GM18861 (cell line): ENCODE results near the gene MRPL49.
"Not testable (repeated sequence)": the region's sequence is repeated elsewhere in the genome, so short reads cannot be mapped to it uniquely, and the experiment has no call there.

Experiments
- ATAC-seq: cut with Tn5 transposase; IDR thresholded peaks from one replicate; pipeline ENCODE4 v1.9.1; 2021; ENCODE audit not compliant: unreplicated experiment

Gene MRPL49

GRCh38 chr11:65132988-65133700 lies 11.0 kb downstream of the MRPL49 start:
- ATAC-seq: no peak

- ATAC-seq: no peak
Measured at GRCh38 chr11:65133724-65134123, 11.6 kb downstream of the MRPL49 start.

GRCh38 chr11:65134240-65134951 lies 12.3 kb downstream of the MRPL49 start, which contains the start of gene SYVN1:
Gene SYVN1 (minus strand): TSS chr11:65134519. CDS start chr11:65133601, 918 bp downstream.
- ATAC-seq: peak; percentile 40

- ATAC-seq: peak; percentile 60
Measured at GRCh38 chr11:65134952-65135632, 13.0 kb downstream of the MRPL49 start.

DNA sequence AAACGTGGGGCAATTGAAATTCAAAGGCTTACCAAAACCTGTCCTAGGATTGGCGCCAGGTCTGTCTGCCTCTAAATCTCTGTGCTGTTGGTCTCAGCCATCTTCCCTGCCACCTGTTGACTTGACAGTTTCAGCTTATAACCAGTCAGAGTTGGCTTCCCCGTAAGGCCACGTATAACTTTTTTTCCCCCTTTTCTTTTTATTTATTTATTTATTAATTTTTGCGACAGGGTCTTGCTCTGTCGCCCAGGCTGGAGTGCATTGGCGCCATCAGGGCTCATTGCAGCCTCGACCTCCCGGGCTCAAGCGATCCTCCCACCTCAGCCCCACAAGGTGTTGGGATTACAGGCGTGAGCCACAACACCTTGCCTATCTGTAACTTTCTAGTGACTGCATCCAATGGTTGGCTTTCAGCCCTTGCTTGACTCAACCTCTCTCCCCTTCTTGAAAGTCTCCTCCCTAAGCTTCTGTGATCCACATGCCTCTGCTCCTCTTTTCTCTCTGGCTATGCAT lies 13.6 kb downstream of the MRPL49 start:
- ATAC-seq: no peak

GRCh38 chr11:65136515-65137096 lies 14.5 kb downstream of the MRPL49 start:
- ATAC-seq: no peak

GRCh38 chr11:65141896-65142494 lies 19.9 kb downstream of the MRPL49 start:
- ATAC-seq: no peak

DNA sequence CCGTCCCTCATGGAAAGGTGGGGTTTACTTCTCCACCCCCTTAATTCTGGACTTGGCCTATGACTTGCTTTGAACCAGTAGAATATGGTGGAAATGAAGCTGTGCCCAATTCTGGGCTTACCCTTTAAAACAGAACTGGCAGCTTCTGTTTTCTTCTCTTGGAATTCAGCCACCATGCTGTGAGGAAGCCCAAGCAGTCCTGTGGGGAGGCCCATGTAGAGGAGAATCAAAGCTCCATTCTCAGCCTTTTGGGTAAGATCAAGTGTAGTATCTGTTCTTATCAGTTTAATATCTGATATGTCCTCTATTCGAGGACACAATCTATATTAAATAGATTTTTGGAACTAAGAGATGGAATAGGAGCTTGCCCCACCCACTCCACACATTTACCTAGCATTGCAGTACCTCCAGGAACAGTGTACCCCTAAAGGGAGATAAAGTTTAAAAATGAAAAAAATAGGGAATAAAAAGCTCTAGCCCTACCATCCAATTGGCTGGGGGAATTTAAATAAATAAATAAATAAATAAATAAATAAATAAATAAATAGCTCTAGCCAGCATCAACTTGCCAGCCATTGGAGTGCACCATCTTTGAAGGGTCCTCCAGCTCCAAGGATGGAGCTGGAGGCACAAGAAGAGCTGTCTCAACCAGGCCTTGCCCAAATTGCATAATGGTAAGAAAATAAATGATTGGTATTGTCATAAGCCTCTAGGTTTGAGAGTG lies 25.4 kb downstream of the MRPL49 start:
- no peak for ATAC-seq

GRCh38 chr11:65148657-65149056 lies 26.5 kb downstream of the MRPL49 start:
- ATAC-seq: no peak

- ATAC-seq: not testable (repeated sequence)
Measured at GRCh38 chr11:65150131-65150508, 28.0 kb downstream of the MRPL49 start.

DNA sequence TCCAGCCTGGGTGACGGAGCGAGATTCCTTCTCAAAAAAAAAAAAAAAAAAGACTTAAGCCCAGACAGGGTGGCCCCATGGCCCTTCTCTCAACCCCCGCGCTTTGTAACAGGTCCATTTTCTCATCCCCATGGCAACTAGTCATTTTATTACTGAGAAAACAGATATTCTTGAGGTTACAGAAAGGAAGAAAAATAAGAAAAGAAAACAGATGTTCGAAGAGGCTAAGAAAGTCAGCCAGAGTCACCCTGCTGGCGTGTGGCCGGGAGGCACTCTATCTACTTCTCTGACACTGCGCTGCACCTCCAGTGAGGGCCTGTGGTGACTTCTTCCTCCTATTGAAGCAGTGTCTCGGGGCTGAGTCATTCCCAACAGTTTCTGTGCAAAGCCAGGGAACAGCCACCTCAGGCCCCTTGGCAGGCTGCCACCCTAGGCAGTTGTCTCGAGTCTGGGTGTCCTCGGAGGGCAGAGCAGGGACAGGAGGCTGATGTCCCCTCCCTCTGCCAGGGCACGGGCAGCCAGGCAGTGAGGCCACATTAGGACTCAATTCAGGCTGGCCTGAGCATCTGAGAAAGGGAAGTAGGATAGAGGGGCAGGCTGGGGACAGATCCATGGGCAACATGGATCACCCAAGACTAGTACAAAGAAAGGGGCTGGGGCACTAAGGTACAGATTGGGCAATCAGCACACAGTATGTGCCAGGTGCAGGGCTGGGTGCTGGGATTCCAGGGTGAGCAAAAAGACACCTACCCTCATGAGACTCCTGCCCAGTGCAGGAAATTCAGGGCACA lies 28.6 kb downstream of the MRPL49 start:
- no peak for ATAC-seq

- no peak for ATAC-seq
Measured at GRCh38 chr11:65151331-65151899, 29.3 kb downstream of the MRPL49 start.

DNA sequence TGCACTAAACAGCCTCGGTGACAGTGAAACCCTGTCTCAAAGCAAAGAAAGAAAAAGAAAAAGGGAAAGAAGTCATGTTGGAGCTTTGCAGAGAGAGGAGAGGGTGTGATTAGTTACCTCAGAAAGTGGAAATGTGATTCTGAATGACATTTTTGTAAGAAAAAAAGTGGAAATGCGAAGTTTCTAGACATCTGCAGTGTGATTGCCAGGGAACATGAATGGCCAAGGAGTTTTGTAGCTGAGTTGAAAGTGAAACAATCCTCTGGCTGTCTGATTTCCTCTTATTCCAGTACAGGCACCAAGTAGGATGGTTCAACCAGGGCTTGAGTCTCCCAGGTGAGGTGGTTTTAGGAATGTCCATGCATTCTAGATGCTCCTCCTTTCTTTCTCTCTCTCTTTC lies 30.0 kb downstream of the MRPL49 start:
- ATAC-seq: no peak

DNA sequence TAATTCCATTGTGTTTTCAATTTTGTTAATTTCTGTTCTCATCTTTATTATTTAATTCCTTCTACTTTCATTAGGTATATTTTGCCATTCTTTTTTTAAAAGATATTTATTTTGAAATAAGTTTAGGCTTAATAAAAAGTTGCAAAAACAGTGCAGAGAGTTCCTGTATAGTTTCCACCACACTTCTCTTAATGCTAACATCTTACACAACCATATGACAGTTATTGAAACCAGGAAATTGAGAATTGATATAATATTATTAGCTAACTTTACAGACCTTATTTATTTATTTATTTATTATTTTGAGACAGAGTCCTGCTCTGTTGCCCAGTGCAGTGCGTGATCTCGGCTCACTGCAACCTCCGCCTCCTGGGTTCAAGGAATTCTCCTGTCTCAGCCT lies 34.1 kb downstream of the MRPL49 start:
- ATAC-seq: no peak

GRCh38 chr11:65156926-65157325 lies 34.8 kb downstream of the MRPL49 start:
- ATAC-seq: no peak

DNA sequence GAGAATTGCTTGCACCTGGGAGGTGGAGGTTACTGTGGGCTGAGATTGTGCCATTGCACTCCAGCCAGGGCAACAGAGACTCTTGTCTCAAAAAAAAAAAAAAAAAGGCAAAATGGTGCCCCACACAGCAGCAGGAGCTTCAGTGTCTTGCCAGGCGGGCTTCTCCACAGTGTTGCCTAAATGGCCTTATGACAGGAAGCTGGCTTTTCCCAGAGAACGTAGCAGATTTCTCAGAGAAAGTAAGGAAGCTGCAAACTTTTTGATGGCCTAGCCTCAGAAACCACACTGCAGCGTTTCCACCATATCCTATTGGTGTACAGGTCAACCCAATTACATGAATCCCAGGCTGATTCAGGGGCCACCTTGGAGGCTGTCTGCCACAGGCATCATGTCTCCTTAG lies 35.2 kb downstream of the MRPL49 start:
- ATAC-seq: no peak

GRCh38 chr11:65159012-65159411 lies 36.9 kb downstream of the MRPL49 start:
- ATAC-seq: peak; percentile 94

GRCh38 chr11:65160643-65161042 lies 38.5 kb downstream of the MRPL49 start:
- ATAC-seq: no peak

- no peak for ATAC-seq
Measured at GRCh38 chr11:65163684-65164083, 41.6 kb downstream of the MRPL49 start.
